ENCODE measurements around the gene CDH3.

GRCh38 chr16:68612996-68613395 is 32.1 kb upstream of the CDH3 start:
- TF ChIP-seq, protein P1, sequence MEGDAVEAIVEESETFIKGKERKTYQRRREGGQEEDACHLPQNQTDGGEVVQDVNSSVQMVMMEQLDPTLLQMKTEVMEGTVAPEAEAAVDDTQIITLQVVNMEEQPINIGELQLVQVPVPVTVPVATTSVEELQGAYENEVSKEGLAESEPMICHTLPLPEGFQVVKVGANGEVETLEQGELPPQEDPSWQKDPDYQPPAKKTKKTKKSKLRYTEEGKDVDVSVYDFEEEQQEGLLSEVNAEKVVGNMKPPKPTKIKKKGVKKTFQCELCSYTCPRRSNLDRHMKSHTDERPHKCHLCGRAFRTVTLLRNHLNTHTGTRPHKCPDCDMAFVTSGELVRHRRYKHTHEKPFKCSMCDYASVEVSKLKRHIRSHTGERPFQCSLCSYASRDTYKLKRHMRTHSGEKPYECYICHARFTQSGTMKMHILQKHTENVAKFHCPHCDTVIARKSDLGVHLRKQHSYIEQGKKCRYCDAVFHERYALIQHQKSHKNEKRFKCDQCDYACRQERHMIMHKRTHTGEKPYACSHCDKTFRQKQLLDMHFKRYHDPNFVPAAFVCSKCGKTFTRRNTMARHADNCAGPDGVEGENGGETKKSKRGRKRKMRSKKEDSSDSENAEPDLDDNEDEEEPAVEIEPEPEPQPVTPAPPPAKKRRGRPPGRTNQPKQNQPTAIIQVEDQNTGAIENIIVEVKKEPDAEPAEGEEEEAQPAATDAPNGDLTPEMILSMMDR (IDR thresholded peaks at IDR 0.05), result no peak
- no peak for TF ChIP-seq POLR2A (IDR thresholded peaks at IDR 0.05)

All from body of pancreas (tissue), 4 donors.